Spleen (tissue), 13 donors: ENCODE results near the gene PTPN3. TPM values are rescaled to one million over a fixed set of nuclear protein-coding genes. Genes with fewer than 3 reads are reported as not detected.
"Not testable (repeated sequence)": the region's sequence is repeated elsewhere in the genome, so short reads cannot be mapped to it uniquely, and the experiment has no call there.

Source experiments
- DNase-seq: peaks from one replicate; pipeline ENCODE4 v3.0.0-alpha.2; 2020
- H3K27ac ChIP-seq, 8 donors: fragments of 200-600 bp; sonication (generic) in 7 of 8; 1 replicate in 4 of 8; 2 replicates in 4 of 8; pipeline versions ENCODE4 v1.5.0 to v1.8.0; 2016 to 2021; ENCODE audit warnings: inconsistent platforms in 4 of 8, mild to moderate bottlenecking in 4 of 8, moderate library complexity in 1 of 8
- H3K27me3 ChIP-seq, 7 donors: fragments of 200-600 bp; sonication (generic) in 6 of 7; replicated peaks in 1 of 7; 1 replicate in 4 of 7; 2 replicates in 3 of 7; pipeline versions ENCODE4 v1.5.0 to v1.8.0; 2016 to 2021; ENCODE audit warnings: inconsistent platforms in 3 of 7, mild to moderate bottlenecking in 1 of 7
- H3K36me3 ChIP-seq, 6 donors: fragments of 200-600 bp; sonication (generic) in 5 of 6; 1 replicate in 4 of 6; 2 replicates in 2 of 6; pipeline versions ENCODE4 v1.5.0 to v1.8.0; 2016 to 2021; ENCODE audit warnings: inconsistent platforms in 2 of 6
- H3K4me1 ChIP-seq, 6 donors: fragments of 200-600 bp; sonication (generic) in 5 of 6; 1 replicate in 3 of 6; 2 replicates in 3 of 6; pipeline versions ENCODE4 v1.5.0 to v1.8.0; 2016 to 2021; ENCODE audit warnings: inconsistent platforms in 3 of 6
- H3K4me3 ChIP-seq, 8 donors: fragments of 200-600 bp; sonication (generic) in 7 of 8; 1 replicate in 4 of 8; 2 replicates in 4 of 8; pipeline versions ENCODE4 v1.5.0 to v1.8.0; 2016 to 2021; ENCODE audit warnings: inconsistent platforms in 4 of 8, mild to moderate bottlenecking in 4 of 8, moderate library complexity in 2 of 8
- H3K9me3 ChIP-seq, 8 donors: fragments of 200-600 bp; sonication (generic) in 7 of 8; 1 replicate in 4 of 8; 2 replicates in 4 of 8; pipeline versions ENCODE4 v1.5.0 to v1.8.0; 2016 to 2021; ENCODE audit warnings: inconsistent platforms in 4 of 8
- POLR2A ChIP-seq, 3 donors: fragments of 450-650 bp; IDR thresholded peaks; one replicate each; pipeline ENCODE4 v1.5.1; 2017; ENCODE audit warnings: antibody characterized with exemption in 3 of 3, mild to moderate bottlenecking in 1 of 3
- POLR2AphosphoS5 ChIP-seq, 3 donors: sonication (generic); formaldehyde crosslinking; IDR thresholded peaks; one replicate each; pipeline ENCODE4 v1.5.1; 2017; ENCODE audit warnings: antibody characterized with exemption in 3 of 3
- WGBS, 5 donors: extraction: QIAGEN DNeasy Blood & Tissue Kit in 3 of 5; methylation state at CpG; one replicate each; pipeline versions ENCODE4 v1.1.5 to v1.1.7; 2013 to 2018; 5-methylcytosine and 5-hydroxymethylcytosine counted together
- intact Hi-C: fragments of 100-400 bp; cut with DNase I; formaldehyde crosslinking; loops from one replicate; pipeline ENCODE4 v1.15.0; 2023; ENCODE audit warnings: low total_unique reads
- long read RNA-seq, 2 donors: transcript quantifications; one replicate each; lab custom pipeline, GENCODE V29; 2026
- polyA plus RNA-seq, 3 donors: library from polyadenylated mRNA; stranded (reverse); fragments of 200-250 nt; gene quantifications; one replicate each; pipeline ENCODE4 v1.2.1, GENCODE V29; 2013
- total RNA-seq, 7 donors: library from RNA; depleted of rRNA in 3 of 7; stranded (reverse); fragments of >200 nt in 3 of 7; fragmentation: NEBNext Ultra II Directional in 4 of 7; extraction: Animal tissue kit (Norgen Biotek cat#: 25700) in 4 of 7; gene quantifications; one replicate each; pipeline versions ENCODE4 v1.1.0 to v1.2.1, GENCODE V29; 2016 to 2021
- TF ChIP-seq, protein P1 (sequence below), 11 experiments: fragments of 200-600 bp in 7 of 11; fragments of 450-650 bp in 4 of 11; sonication (generic) in 4 of 11; IDR thresholded peaks in 8 of 11; conservative IDR thresholded peaks in 3 of 11; 1 replicate in 7 of 11; 2 replicates in 4 of 11; pipeline versions ENCODE4 v1.4.0 to v1.8.0; 2016 to 2021; ENCODE audit warnings: antibody characterized with exemption in 11 of 11, inconsistent platforms in 4 of 11, mild to moderate bottlenecking in 1 of 11
- donor health status: healthy with polysubstance abuse.
- donor health status: DM: no; HTN: no; CAD: no; lungs with moderate emphysema.
- donor health status: DM: no; HTN: no; CAD: no.
- donor health status: Bipolar disorder and iron deficiency.
- donor health status: healthy.
- donor health status: DM: no; HTN: no; CAD: no.
- donor health status: DM: yes; HTN: yes; CAD: no.

PTPN3 gene
- total RNA-seq (1 to 10 TPM in 2 of 7 donors, under 1 TPM in 5; 0.30 to 1.7 (median 0.56) TPM), polyA plus RNA-seq (under 1 TPM; 0.20 to 0.35 (median 0.29) TPM)
- long read RNA-seq, donor 1 = 0 reads
- long read RNA-seq, donor 2 = 0 reads

- no peak for DNase-seq
- H3K4me3 ChIP-seq = peak within 1 kb of the TSS in 7 of 8 donors; percentile 8 to 63 (median 26)
- no peaks in the 10 kb centered on the region for H3K36me3 ChIP-seq
- H3K9me3 ChIP-seq = no peaks in the 10 kb centered on the region
- WGBS, 5 donors = 7 to 17% (median 9%) methylated on average over 24 to 78 of the region's 78 CpGs
- TF ChIP-seq, protein P1, sequence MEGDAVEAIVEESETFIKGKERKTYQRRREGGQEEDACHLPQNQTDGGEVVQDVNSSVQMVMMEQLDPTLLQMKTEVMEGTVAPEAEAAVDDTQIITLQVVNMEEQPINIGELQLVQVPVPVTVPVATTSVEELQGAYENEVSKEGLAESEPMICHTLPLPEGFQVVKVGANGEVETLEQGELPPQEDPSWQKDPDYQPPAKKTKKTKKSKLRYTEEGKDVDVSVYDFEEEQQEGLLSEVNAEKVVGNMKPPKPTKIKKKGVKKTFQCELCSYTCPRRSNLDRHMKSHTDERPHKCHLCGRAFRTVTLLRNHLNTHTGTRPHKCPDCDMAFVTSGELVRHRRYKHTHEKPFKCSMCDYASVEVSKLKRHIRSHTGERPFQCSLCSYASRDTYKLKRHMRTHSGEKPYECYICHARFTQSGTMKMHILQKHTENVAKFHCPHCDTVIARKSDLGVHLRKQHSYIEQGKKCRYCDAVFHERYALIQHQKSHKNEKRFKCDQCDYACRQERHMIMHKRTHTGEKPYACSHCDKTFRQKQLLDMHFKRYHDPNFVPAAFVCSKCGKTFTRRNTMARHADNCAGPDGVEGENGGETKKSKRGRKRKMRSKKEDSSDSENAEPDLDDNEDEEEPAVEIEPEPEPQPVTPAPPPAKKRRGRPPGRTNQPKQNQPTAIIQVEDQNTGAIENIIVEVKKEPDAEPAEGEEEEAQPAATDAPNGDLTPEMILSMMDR (IDR thresholded peaks at IDR 0.05 in 8 of 11, conservative IDR thresholded peaks at IDR 0.05 in 3 of 11) = no peak
- TF ChIP-seq POLR2A (IDR thresholded peaks at IDR 0.05) (no peak), POLR2AphosphoS5 (IDR thresholded peaks at IDR 0.05) (no peak)
- intact Hi-C loops = no loop called here
- H3K4me1 ChIP-seq = peaks cover 0 to 21% (median 3%) of the 10 kb centered on the region in 6 donors
- H3K27me3 ChIP-seq = peaks cover 0 to 98% (median 50%) of the 10 kb centered on the region in 7 donors
- no peak within 1 kb of the TSS for H3K27ac ChIP-seq
These were observed at the start of gene PTPN3 for GRCh38 chr9:109498195-109499092. Gene PTPN3 (minus strand): TSS chr9:109498307. CDS start chr9:109463434, 34,873 bp downstream.

DNA sequence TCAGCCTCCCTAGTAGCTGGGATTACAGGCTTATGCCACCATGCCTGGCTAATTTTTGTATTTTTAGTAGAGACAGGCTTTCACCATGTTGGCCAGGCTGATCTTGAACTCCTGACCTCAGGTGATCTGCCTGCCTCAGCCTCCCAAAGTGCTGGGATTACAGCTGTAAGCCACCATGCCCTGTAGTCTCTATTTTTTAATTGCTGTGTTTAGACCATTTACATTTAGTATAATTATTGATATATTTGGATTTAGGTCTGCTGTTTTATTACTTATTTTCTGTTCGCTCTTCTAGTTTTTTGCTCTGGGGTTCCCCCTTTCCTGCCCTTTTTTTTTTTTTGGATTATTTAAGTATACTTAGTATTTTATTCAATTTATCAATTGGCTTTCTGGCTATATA, 46.8 kb upstream of the PTPN3 start:
- H3K27ac ChIP-seq, intact Hi-C loops, H3K4me1 ChIP-seq, H3K4me3 ChIP-seq, H3K36me3 ChIP-seq, DNase-seq, H3K27me3 ChIP-seq: not testable (repeated sequence)
- WGBS, 5 donors = 86 to 100% (median 94%) methylated on average over 1 of the region's 1 CpG
- peaks cover 0 to 52% (median 46%) of the 10 kb centered on the region in 8 donors for H3K9me3 ChIP-seq

GRCh38 chr9:109542922-109543321, 44.8 kb upstream of the PTPN3 start:
- no peak overlapping the region for H3K4me3 ChIP-seq
- 40 to 55% (median 47%) methylated on average over 4 of the region's 4 CpGs for WGBS, 5 donors
- peaks cover 0 to 42% (median 39%) of the 10 kb centered on the region in 8 donors for H3K9me3 ChIP-seq
- H3K27me3 ChIP-seq = peaks cover 0 to 9% (median 0%) of the 10 kb centered on the region in 7 donors
- no peak for DNase-seq
- no peaks in the 10 kb centered on the region for H3K4me1 ChIP-seq
- H3K36me3 ChIP-seq = no peaks in the 10 kb centered on the region
- TF ChIP-seq, protein P1 (IDR thresholded peaks at IDR 0.05 in 8 of 11, conservative IDR thresholded peaks at IDR 0.05 in 3 of 11) = no peak
- TF ChIP-seq POLR2AphosphoS5 (IDR thresholded peaks at IDR 0.05) (no peak), POLR2A (IDR thresholded peaks at IDR 0.05) (no peak)
- intact Hi-C loops = no loop called here
- H3K27ac ChIP-seq = no peak overlapping the region

DNA sequence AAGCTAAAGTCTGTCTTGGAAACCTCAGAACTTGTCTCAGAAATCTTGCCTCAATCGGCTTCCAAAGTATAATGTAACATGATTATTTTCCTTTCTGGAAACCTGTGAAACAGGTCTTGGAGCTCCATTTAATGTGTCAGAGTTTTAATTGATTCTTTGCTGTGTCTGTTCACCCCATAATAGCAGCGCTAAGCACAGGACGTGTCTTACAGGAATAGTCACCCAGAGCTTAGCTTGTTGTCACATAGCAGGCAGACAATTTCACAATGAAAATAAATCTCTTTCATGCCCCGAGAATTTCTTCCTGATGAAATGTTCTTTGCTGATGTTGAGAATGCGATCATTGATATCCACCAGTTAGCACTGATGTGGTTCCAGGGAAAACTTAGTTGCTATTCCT, 40.2 kb upstream of the PTPN3 start:
- DNase-seq = no peak
- intact Hi-C loops = no loop called here
- H3K27ac ChIP-seq = no peak overlapping the region
- H3K27me3 ChIP-seq = peaks cover 0 to 29% (median 0%) of the 10 kb centered on the region in 7 donors
- WGBS, 5 donors = 83 to 94% (median 89%) methylated on average over 5 of the region's 5 CpGs
- no peaks in the 10 kb centered on the region for H3K36me3 ChIP-seq
- H3K4me3 ChIP-seq = no peak overlapping the region
- peaks cover 0 to 6% (median 0%) of the 10 kb centered on the region in 8 donors for H3K9me3 ChIP-seq
- TF ChIP-seq POLR2AphosphoS5 (IDR thresholded peaks at IDR 0.05) (no peak), POLR2A (IDR thresholded peaks at IDR 0.05) (no peak)
- TF ChIP-seq, protein P1 (IDR thresholded peaks at IDR 0.05 in 8 of 11, conservative IDR thresholded peaks at IDR 0.05 in 3 of 11) = no peak
- no peaks in the 10 kb centered on the region for H3K4me1 ChIP-seq
